ENCODE data around the gene ANKRD7.

DNA sequence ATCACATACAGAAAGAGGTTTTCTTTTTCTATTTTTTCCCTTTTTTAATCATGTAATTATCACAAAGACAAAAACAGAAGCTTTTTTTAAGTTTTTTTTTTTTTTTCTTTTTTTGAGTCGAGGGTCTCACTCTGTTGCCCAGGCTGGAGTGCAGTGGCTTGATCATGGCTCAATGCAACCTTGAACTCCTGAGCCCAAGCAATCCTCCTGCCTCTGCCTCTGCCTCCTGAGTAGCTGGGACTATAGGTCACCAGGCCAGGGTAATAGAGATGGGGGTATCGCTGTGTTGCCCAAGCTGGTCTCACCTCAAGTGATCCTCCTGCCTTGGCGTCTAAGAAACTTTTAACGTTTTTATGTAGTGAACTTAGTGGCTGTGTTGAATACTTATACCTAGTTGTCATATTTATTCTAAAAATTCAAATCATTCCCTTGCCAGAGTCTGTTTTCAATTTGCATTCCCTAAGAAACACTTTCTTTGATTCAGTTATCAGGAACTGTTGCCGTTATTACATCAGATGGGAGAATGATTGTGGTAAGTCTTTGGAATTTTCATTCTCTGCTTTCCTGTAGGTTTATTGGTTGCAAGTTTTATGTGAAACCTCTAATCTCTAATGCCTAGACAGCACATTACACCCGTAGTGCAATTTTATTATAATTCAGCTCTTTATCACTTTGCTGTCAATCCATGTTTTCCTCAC is 39.2 kb upstream of the ANKRD7 start:
- TF ChIP-seq, protein P1, sequence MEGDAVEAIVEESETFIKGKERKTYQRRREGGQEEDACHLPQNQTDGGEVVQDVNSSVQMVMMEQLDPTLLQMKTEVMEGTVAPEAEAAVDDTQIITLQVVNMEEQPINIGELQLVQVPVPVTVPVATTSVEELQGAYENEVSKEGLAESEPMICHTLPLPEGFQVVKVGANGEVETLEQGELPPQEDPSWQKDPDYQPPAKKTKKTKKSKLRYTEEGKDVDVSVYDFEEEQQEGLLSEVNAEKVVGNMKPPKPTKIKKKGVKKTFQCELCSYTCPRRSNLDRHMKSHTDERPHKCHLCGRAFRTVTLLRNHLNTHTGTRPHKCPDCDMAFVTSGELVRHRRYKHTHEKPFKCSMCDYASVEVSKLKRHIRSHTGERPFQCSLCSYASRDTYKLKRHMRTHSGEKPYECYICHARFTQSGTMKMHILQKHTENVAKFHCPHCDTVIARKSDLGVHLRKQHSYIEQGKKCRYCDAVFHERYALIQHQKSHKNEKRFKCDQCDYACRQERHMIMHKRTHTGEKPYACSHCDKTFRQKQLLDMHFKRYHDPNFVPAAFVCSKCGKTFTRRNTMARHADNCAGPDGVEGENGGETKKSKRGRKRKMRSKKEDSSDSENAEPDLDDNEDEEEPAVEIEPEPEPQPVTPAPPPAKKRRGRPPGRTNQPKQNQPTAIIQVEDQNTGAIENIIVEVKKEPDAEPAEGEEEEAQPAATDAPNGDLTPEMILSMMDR (IDR thresholded peaks at IDR 0.05) = no peak
- no peak for TF ChIP-seq POLR2AphosphoS5 (IDR thresholded peaks at IDR 0.05)
- TF ChIP-seq EP300 (IDR thresholded peaks at IDR 0.05) = no peak

Data from upper lobe of left lung (tissue), 4 donors.